GM19043 (cell line): ENCODE measurements around the gene SIRT4.
"Not testable (repeated sequence)": the region's sequence is repeated elsewhere in the genome, so short reads cannot be mapped to it uniquely, and the experiment has no call there.

Experiments
- ATAC-seq: cut with Tn5 transposase; IDR thresholded peaks from one replicate; pipeline ENCODE4 v1.9.1; 2021; ENCODE audit warnings: low read depth; ENCODE audit not compliant: unreplicated experiment

SIRT4 gene

GRCh38 chr12:120301962-120302815 lies at the start of gene SIRT4:
TSS of gene SIRT4 (plus strand) at chr12:120302321. CDS start at chr12:120303562, 1,241 bp downstream.
- peak; percentile 99 for ATAC-seq

- not testable (repeated sequence) for ATAC-seq
Measured at GRCh38 chr12:120253313-120253712, 48.8 kb upstream of the SIRT4 start.

- no peak for ATAC-seq
Measured at GRCh38 chr12:120254809-120255208, 47.3 kb upstream of the SIRT4 start.

GRCh38 chr12:120257041-120257821 lies 44.9 kb upstream of the SIRT4 start:
- ATAC-seq: no peak

- ATAC-seq: no peak
Measured at GRCh38 chr12:120258323-120258896, 43.7 kb upstream of the SIRT4 start.

- ATAC-seq: no peak
Measured at GRCh38 chr12:120259418-120260202, 42.5 kb upstream of the SIRT4 start.

GRCh38 chr12:120260607-120261006 lies 41.5 kb upstream of the SIRT4 start:
- ATAC-seq: no peak

- ATAC-seq: no peak
Measured at GRCh38 chr12:120261951-120262851, 39.9 kb upstream of the SIRT4 start.

- ATAC-seq: no peak
Measured at GRCh38 chr12:120262852-120263747, 39.0 kb upstream of the SIRT4 start.

GRCh38 chr12:120263748-120264085 lies 38.4 kb upstream of the SIRT4 start:
- ATAC-seq: no peak

GRCh38 chr12:120264086-120264903 lies 37.8 kb upstream of the SIRT4 start:
- no peak for ATAC-seq

GRCh38 chr12:120264904-120265472 lies 37.1 kb upstream of the SIRT4 start:
- no peak for ATAC-seq

- ATAC-seq: peak; percentile 74
Measured at GRCh38 chr12:120265473-120266179, 36.5 kb upstream of the SIRT4 start, which contains the start of gene PXN. TSS of gene PXN (minus strand) at chr12:120265730. CDS start at chr12:120265629, 101 bp downstream.

GRCh38 chr12:120266180-120266870 lies 35.8 kb upstream of the SIRT4 start:
- no peak for ATAC-seq

- ATAC-seq: no peak
Measured at GRCh38 chr12:120267736-120268135, 34.4 kb upstream of the SIRT4 start.

GRCh38 chr12:120276734-120277133 lies 25.4 kb upstream of the SIRT4 start:
- no peak for ATAC-seq
